ENCODE measurements around the gene BCAS1.

GRCh38 chr20:54069501-54069971 is 858 bp downstream of the BCAS1 start:
- TF ChIP-seq CTCF (IDR thresholded peaks at IDR 0.05; ENCODE audit: insufficient read depth, low read length) (no peak), GABPA (IDR thresholded peaks at IDR 0.05; ENCODE audit: low read depth) (no peak), POLR2AphosphoS5 (IDR thresholded peaks at IDR 0.05; ENCODE audit: low read depth) (no peak), REST (IDR thresholded peaks at IDR 0.05; ENCODE audit: insufficient replicate concordance, low read depth) (no peak)
